NB4 (cell line): ENCODE measurements around the gene OR7A5.

Experiments used
- CTCF ChIP-seq: IDR thresholded peaks from one replicate; pipeline ENCODE4 v1.5.1; 2012; ENCODE audit warnings: low read depth, low read length
- MAX ChIP-seq: IDR thresholded peaks from 2 replicates; pipeline ENCODE4 v1.6.1; 2011; ENCODE audit warnings: low read depth, low read length

GRCh38 chr19:14837391-14837790 is 2.4 kb upstream of the OR7A5 start:
- TF ChIP-seq MAX (no peak), CTCF (no peak)
